Fibroblast of skin of left quadriceps (primary cell): ENCODE results near the gene TCP11X1.
"Not testable (repeated sequence)": the region's sequence is repeated elsewhere in the genome, so short reads cannot be mapped to it uniquely, and the experiment has no call there.

Experiments used
- DNase-seq, 2 experiments: peaks; one replicate each; pipeline ENCODE4 v3.0.0-alpha.2; 2013; ENCODE audit warnings: low read depth in 2 of 2

TCP11X1 gene

DNA sequence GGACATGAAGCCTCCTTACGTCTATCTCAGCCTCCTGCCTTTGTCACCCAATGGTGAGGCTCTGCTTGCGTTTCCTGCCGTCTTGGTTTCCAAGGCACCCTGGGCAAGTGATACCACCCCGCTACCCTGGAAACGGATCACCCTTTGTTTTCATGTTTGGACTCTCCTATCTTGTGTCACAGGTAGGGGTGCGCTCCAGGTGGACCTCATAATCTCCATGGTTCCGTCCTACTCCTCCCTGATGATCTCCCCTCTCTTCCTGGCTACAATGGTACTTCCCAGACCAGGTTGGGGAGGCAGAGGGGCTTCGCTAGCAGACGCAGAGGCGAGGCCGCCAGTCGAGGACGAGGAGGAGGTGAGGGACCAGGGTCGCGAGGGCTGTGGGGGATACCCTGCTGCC lies at the start of gene TCP11X1:
TSS of gene TCP11X1 (plus strand) at position 316 of the 400 bp plus-strand sequence.
- not testable (repeated sequence) for DNase-seq

DNA sequence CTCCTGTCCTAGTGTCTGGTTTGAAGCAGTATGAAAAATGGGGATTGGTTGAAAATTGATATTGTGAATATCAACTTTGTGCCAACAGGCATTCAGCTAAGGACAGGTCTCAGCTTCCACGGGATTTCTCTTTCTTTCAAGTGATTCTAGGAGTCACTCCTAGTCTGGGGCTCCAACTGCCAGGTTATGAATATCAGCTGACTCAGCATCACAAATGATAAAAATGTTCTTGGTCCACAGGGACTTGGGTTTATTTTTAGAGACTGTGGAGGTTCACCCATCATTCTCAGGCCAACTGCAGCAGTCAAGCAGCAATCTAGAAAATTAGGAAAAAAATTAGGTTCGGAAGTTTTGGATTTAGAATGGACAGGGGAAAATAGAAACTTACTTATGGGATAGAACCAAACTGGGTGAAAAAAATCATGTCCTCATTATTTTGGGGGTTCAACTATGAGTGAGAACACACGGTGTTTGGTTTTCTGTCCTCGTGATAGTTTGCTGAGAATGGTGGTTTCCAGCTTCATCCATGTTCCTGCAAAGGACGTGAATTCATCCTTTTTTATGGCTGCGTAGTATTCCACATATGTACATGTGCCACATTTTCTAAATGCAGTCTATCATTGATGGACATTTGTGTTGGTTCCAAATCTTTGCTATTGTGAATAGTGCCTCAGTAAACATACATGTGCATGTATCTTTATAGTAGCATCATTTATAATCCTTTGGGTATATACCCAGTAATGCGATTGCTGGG lies 29.0 kb upstream of the TCP11X1 start:
- DNase-seq: no peak

DNA sequence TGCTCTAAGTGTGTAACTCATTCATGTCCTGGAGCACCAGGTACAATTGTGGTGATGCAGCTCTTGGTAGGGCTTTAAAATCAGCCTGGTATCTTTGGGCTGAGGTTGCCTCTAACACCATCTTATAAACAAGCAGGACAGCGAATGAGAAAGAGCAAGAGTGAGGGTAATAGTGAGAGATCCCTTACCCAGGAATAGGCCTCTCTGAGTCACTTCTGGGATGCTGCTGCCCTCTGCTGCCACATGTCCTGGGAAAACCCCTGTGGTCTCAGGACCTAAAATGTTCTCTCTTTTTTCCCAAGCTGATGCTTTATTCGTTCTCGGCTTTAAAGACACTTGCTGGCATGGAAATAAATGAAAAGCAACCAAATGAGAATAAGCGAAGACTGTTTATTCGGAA lies 7.2 kb upstream of the TCP11X1 start:
- DNase-seq: not testable (repeated sequence)

DNA sequence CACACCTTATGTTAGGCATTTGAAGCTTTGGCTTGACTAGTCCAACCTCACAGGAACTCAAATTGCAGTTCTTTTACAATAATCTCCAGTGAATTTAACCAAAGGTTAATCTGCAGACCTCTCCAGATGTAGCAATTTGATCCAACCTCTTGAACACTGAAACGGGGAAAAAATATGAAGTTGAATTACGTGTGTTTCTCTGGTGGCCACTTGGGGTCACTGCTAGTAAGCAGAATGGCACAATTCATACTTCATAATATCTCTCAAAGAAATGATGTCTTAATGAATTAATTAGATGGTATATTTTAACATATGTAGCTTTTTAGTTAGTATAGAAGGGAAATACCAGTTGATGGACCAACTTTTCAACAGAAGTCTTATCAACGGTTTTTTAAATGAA lies 1.4 kb downstream of the TCP11X1 start:
- DNase-seq: not testable (repeated sequence)

DNA sequence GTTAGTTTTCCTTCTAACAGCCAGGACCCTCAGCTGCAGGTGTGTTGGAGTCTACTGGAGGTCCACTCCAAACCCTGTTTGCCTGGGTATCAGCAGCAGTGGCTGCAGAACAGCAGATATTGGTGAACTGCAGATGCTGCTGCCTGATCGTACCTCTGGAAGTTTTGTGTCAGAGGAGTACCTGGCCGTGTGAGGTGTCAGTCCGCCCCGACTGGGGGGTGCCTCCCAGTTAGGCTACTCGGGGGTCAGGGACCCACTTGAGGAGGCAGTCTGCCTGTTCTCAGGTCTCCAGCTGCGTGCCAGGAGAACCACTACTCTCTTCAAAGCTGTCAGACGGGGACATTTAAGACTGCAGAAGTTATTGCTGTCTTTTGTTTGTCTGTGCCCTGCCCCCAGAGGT lies 20.6 kb downstream of the TCP11X1 start:
- not testable (repeated sequence) for DNase-seq

DNA sequence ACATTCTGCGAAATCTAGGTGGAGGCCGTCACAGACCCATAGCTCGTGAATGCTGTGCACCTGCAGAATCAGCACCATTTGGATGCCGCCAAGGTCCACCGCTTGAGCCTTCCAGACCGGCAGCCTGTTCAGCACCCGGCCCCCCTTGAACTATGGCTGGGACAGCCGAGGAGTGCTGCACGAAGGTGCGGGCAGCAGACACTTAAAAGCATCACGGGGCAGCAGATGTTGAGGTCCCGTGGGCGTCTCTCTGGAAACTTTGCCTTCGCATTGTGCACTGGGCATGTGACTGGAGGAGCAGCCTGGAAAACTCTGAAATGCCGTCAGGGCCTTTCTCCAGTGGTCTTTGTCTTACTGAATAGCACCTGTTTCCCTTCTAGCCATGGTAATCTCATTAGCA lies 25.2 kb downstream of the TCP11X1 start:
- DNase-seq: not testable (repeated sequence)

DNA sequence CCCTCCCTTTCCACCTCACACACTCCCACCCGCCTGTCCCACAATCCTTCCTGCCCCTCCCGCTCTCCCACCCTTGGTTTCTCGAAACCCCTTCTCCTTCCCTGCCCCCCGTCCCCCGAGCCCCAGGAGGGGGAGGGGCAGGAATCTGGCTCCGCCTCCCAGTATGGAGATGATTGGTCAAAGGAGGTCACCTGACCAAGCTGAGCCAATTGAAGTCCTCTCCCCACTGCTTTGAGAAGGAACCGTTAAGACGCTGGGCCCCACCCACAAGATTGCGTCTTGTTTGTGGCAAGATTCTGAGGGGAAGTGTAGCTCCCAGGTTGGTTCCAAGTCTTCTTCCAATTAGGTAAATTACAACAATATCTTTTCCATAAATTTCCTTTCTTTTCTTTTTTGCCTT lies 31.8 kb downstream of the TCP11X1 start, which contains the start of gene NXF2:
TSS of gene NXF2 (plus strand) at position 275 of the 400 bp plus-strand sequence. CDS start 59,912 bp downstream, outside the sequence.
- DNase-seq: not testable (repeated sequence)

DNA sequence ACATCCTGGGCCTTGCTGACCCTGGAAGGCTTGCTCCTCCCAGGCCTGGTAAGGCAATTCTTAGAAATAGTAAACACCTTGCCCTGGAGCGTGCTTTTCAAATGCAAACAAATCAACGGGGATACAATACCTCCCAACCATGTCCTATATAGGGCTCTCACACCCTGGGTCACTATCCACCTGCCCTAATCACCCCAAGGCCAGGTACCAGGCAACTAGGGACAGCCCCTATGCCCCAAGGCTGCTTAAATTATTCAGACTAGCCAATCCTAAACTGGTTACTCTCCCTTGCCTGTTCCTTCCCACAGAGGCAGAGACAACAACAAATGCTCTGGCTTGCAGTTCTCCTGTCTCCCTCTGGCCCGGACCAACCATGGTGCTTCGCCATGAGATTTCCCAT lies 57.1 kb downstream of the TCP11X1 start:
- not testable (repeated sequence) for DNase-seq
